ENCODE results near the gene LCMT1.

Gene LCMT1

GRCh38 chr16:25199457-25199856 is 87.9 kb downstream of the LCMT1 start:
- DNase-seq (ENCODE audit: low read depth) = no peak

- no peak for DNase-seq (ENCODE audit: low read depth)
Observed at GRCh38 chr16:25210758-25211157, 99.2 kb downstream of the LCMT1 start.

GRCh38 chr16:25212636-25213035 is 101.1 kb downstream of the LCMT1 start:
- DNase-seq (ENCODE audit: low read depth) = no peak

GRCh38 chr16:25213709-25214397 is 102.3 kb downstream of the LCMT1 start:
- no peak for DNase-seq (ENCODE audit: low read depth)

- no peak for DNase-seq (ENCODE audit: low read depth)
Observed at GRCh38 chr16:25217112-25217511, 105.6 kb downstream of the LCMT1 start.

- no peak for DNase-seq (ENCODE audit: low read depth)
Observed at GRCh38 chr16:25217921-25218320, 106.4 kb downstream of the LCMT1 start.

GRCh38 chr16:25219070-25219737 is 107.7 kb downstream of the LCMT1 start:
- no peak for DNase-seq (ENCODE audit: low read depth)

- DNase-seq (ENCODE audit: low read depth) = no peak
Observed at GRCh38 chr16:25222959-25223358, 111.4 kb downstream of the LCMT1 start.

GRCh38 chr16:25223964-25224363 is 112.4 kb downstream of the LCMT1 start:
- no peak for DNase-seq (ENCODE audit: low read depth)

- no peak for DNase-seq (ENCODE audit: low read depth)
Observed at GRCh38 chr16:25224731-25225319, 113.3 kb downstream of the LCMT1 start.

Data from stimulated activated CD4-positive, alpha-beta T cell treated with anti-CD3 and anti-CD28 coated beads, Interleukin-2, amount 100 ng/mL, for 4 hours (primary cell).